HCT116 (cell line): ENCODE measurements around the gene SLC6A17. TPM values are rescaled to one million over a fixed set of nuclear protein-coding genes. Genes with fewer than 3 reads are reported as not detected.

ENCODE experiments used
- ATAC-seq: fragments of 200-7000 bp; cut with Tn5 transposase; 2 replicates; pipeline ENCODE4 v1.9.1; 2020; ENCODE audit warnings: mild to moderate bottlenecking, moderate library complexity
- BruUV-seq: library from RNA; stranded (reverse); fragments of 400-500 nt; replicated peaks from 2 replicates; lab custom pipeline; 2021; lab: Mats Ljungman, UMichigan
- CTCF ChIA-PET: fragments of 300-600 bp; sonication (Branson Sonifier 250); formaldehyde crosslinking; loops from one replicate; lab custom pipeline; 2021; ENCODE audit warnings: antibody characterized with exemption; lab: Charles Lee
- POLR2A ChIA-PET: fragments of 300-600, 350-600 bp; sonication (Branson Sonifier 250); formaldehyde crosslinking; loops from one replicate; lab custom pipeline; 2021; ENCODE audit warnings: antibody characterized with exemption; lab: Charles Lee
- RAD21 ChIA-PET, 2 experiments: fragments of 300-600 bp; sonication (Branson Sonifier 250); formaldehyde crosslinking; loops; one replicate each; lab custom pipeline; 2023; ENCODE audit warnings: low total read pairs in 2 of 2; ENCODE audit not compliant: uncharacterized antibody in 2 of 2, unreplicated experiment in 2 of 2, low non-redundant PET in 1 of 2; lab: Charles Lee
- DNase-seq: peaks from one replicate; pipeline ENCODE4 v3.0.0-alpha.2; 2010; ENCODE audit warnings: low read depth, low spot score
- H2AFZ ChIP-seq: fragments of 200-600 bp; shearing (Covaris generic), sonication (generic); 2 replicates; pipeline ENCODE4 v1.6.1; 2017; ENCODE audit warnings: low read depth, mixed run types, mixed read lengths, antibody characterized with exemption, low read length; ENCODE audit not compliant: poor library complexity, severe bottlenecking
- H3K27ac ChIP-seq: 2 replicates; pipeline ENCODE4 v1.5.1; 2012; ENCODE audit warnings: low read depth, low read length
- H3K27me3 ChIP-seq: fragments of 200-600 bp; sonication (generic); 2 replicates; pipeline ENCODE4 v1.6.1; 2016; ENCODE audit warnings: mixed run types, low read length, mixed read lengths; ENCODE audit not compliant: insufficient read depth
- H3K36me3 ChIP-seq, 2 experiments: fragments of 200-500 bp in 1 of 2; fragments of 200-600 bp in 1 of 2; sonication (Bioruptor generic) in 1 of 2; sonication (generic) in 1 of 2; 2 replicates each; pipeline versions ENCODE4 v1.5.1 to v1.6.1; 2014 to 2016; ENCODE audit warnings: low read length in 2 of 2, inconsistent platforms in 1 of 2, mixed read lengths in 1 of 2, mixed run types in 1 of 2; ENCODE audit not compliant: insufficient read depth in 2 of 2, control insufficient read depth in 1 of 2
- H3K4me1 ChIP-seq, 2 experiments: fragments of 200-600 bp in 1 of 2; sonication (generic) in 1 of 2; 2 replicates each; pipeline versions ENCODE4 v1.5.1 to v1.6.1; 2012 to 2017; ENCODE audit warnings: low read length in 2 of 2, inconsistent platforms in 1 of 2, mild to moderate bottlenecking in 1 of 2, mixed read lengths in 1 of 2, mixed run types in 1 of 2, moderate library complexity in 1 of 2; ENCODE audit not compliant: insufficient read depth in 2 of 2, control insufficient read depth in 1 of 2
- H3K4me2 ChIP-seq: fragments of 200-600 bp; sonication (generic); 2 replicates; pipeline ENCODE4 v1.6.1; 2017; ENCODE audit warnings: mixed run types, low read length, mixed read lengths
- H3K4me3 ChIP-seq, 2 experiments: fragments of 200-600 bp in 1 of 2; sonication (generic) in 1 of 2; replicated peaks in 1 of 2; 2 replicates each; pipeline ENCODE4 v1.5.1; 2011 to 2016; ENCODE audit warnings: low read length in 2 of 2, control low read depth in 1 of 2, low read depth in 1 of 2, mild to moderate bottlenecking in 1 of 2, mixed read lengths in 1 of 2, mixed run types in 1 of 2
- H3K79me2 ChIP-seq: fragments of 200-600 bp; sonication (generic); 2 replicates; pipeline ENCODE4 v1.6.1; 2017; ENCODE audit warnings: mild to moderate bottlenecking, mixed run types, low read length, moderate library complexity, mixed read lengths; ENCODE audit not compliant: insufficient read depth
- H3K9ac ChIP-seq: fragments of 200-600 bp; sonication (generic); 2 replicates; pipeline ENCODE4 v1.6.1; 2016; ENCODE audit warnings: low read length, mixed read lengths
- H3K9me2 ChIP-seq: fragments of 200-600 bp; sonication (generic), shearing (Covaris generic); 2 replicates; pipeline ENCODE4 v1.6.1; 2017; ENCODE audit warnings: mixed run types, mild to moderate bottlenecking, moderate library complexity; ENCODE audit not compliant: insufficient read depth
- H3K9me3 ChIP-seq, 2 experiments: fragments of 200-500 bp in 1 of 2; fragments of 200-600 bp in 1 of 2; sonication (Bioruptor generic) in 1 of 2; sonication (generic) in 1 of 2; 2 replicates each; pipeline ENCODE4 v1.6.1; 2014 to 2017; ENCODE audit warnings: low read length in 2 of 2, mixed read lengths in 2 of 2, inconsistent platforms in 1 of 2, low read depth in 1 of 2, mild to moderate bottlenecking in 1 of 2, mixed run types in 1 of 2, moderate library complexity in 1 of 2; ENCODE audit not compliant: control insufficient read depth in 1 of 2, insufficient read depth in 1 of 2
- H4K20me1 ChIP-seq: fragments of 200-600 bp; sonication (generic), shearing (Covaris generic); 2 replicates; pipeline ENCODE4 v1.6.1; 2017; ENCODE audit warnings: mixed run types, mild to moderate bottlenecking, moderate library complexity; ENCODE audit not compliant: insufficient read depth
- EGR1 ChIP-seq: IDR thresholded peaks from 2 replicates; pipeline ENCODE4 v1.6.1; 2012; ENCODE audit warnings: low read depth
- ELF1 ChIP-seq: IDR thresholded peaks from 2 replicates; pipeline ENCODE4 v1.6.1; 2012; ENCODE audit warnings: low read depth, borderline replicate concordance
- EZH2phosphoT487 ChIP-seq: fragments of 200-600 bp; IDR thresholded peaks from 2 replicates; pipeline ENCODE4 v1.6.1; 2018; ENCODE audit warnings: antibody characterized with exemption, borderline replicate concordance
- ZNF274 ChIP-seq: fragments of 200-500 bp; sonication (Bioruptor generic); IDR thresholded peaks from 2 replicates; pipeline ENCODE4 v1.6.1; 2014; ENCODE audit warnings: mild to moderate bottlenecking, low read depth, low read length, inconsistent platforms
- intact Hi-C: fragments of 100-400 bp; cut with micrococcal nuclease; formaldehyde crosslinking; loops from 2 replicates; pipeline ENCODE4 v1.10.0; 2022
- total RNA-seq: library from RNA; stranded (reverse); gene quantifications from one replicate; pipeline ENCODE4 v1.2.1, GENCODE V29; 2021; ENCODE audit not compliant: unreplicated experiment
- TF ChIP-seq, protein P1 (sequence below), 3 experiments: fragments of 200-600 bp in 1 of 3; sonication (generic) in 1 of 3; IDR thresholded peaks in 2 of 3; conservative IDR thresholded peaks in 1 of 3; 2 replicates each; pipeline ENCODE4 v1.5.1; 2012 to 2017; ENCODE audit warnings: low read depth in 2 of 3, low read length in 2 of 3, antibody characterized with exemption in 1 of 3, borderline replicate concordance in 1 of 3, control low read depth in 1 of 3, mild to moderate bottlenecking in 1 of 3, mixed read lengths in 1 of 3, mixed run types in 1 of 3, moderate library complexity in 1 of 3; ENCODE audit not compliant: insufficient read depth in 1 of 3
- TF ChIP-seq, protein P2 (sequence below): IDR thresholded peaks from 2 replicates; pipeline ENCODE4 v1.6.1; 2012; ENCODE audit warnings: low read depth
- TF ChIP-seq, protein P3 (sequence below): IDR thresholded peaks from 2 replicates; pipeline ENCODE4 v1.6.1; 2011; ENCODE audit warnings: mild to moderate bottlenecking, low read length, moderate library complexity; ENCODE audit not compliant: insufficient replicate concordance; ENCODE audit errors: extremely low read depth
- TF ChIP-seq, protein P4 (sequence below): IDR thresholded peaks from 2 replicates; pipeline ENCODE4 v1.6.1; 2012

SLC6A17 gene
- total RNA-seq, 1 experiment from 2014 or later, result 10.5 TPM

DNA sequence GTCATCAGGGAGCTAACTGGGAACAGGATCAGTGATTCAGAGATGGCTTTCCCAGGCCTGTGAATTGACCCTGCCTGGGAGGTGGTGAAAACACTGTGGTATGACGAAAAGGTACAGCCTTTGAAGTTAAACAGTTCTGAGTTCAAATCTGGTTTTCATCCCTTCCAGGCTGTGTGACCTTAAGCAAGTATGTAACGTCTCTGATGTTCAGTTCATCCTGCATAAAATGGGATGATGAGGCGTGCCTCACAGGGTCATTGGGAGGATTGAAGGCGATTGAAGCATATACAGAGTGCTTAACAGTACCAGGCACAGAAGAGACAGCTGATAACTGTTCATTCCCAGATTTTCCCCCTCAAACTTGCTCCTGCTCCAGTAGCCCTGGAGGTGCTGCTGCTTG, 70.8 kb downstream of the SLC6A17 start:
- POLR2A ChIA-PET, result no interaction called here

More for the DNA sequence above, 70.8 kb downstream of the SLC6A17 start:
- no peak overlapping the region for H3K4me3 ChIP-seq
- no peak overlapping the region for H3K27ac ChIP-seq
- ChIA-PET RAD21 (no interaction called here), CTCF (no interaction called here)
- no peaks in the 10 kb centered on the region for H3K9me2 ChIP-seq
- H3K27me3 ChIP-seq, result no peaks in the 10 kb centered on the region
- peaks cover 0 to 2% of the 10 kb centered on the region in 2 experiments; a peak in 1 of 4 replicates for H3K36me3 ChIP-seq
- peaks cover 5% of the 10 kb centered on the region; the same call in 1 of the 2 replicates for H3K79me2 ChIP-seq
- no peak for ATAC-seq
- no peak for DNase-seq
- H3K4me1 ChIP-seq, result no peaks in the 10 kb centered on the region
- no peaks in the 10 kb centered on the region for H3K9me3 ChIP-seq
- H2AFZ ChIP-seq, result no peak overlapping the region
- BruUV-seq, result no TSS peak
- no peak overlapping the region for H3K4me2 ChIP-seq
- H4K20me1 ChIP-seq, result no peaks in the 10 kb centered on the region
- TF ChIP-seq EGR1, result no peak
- TF ChIP-seq, protein P1, sequence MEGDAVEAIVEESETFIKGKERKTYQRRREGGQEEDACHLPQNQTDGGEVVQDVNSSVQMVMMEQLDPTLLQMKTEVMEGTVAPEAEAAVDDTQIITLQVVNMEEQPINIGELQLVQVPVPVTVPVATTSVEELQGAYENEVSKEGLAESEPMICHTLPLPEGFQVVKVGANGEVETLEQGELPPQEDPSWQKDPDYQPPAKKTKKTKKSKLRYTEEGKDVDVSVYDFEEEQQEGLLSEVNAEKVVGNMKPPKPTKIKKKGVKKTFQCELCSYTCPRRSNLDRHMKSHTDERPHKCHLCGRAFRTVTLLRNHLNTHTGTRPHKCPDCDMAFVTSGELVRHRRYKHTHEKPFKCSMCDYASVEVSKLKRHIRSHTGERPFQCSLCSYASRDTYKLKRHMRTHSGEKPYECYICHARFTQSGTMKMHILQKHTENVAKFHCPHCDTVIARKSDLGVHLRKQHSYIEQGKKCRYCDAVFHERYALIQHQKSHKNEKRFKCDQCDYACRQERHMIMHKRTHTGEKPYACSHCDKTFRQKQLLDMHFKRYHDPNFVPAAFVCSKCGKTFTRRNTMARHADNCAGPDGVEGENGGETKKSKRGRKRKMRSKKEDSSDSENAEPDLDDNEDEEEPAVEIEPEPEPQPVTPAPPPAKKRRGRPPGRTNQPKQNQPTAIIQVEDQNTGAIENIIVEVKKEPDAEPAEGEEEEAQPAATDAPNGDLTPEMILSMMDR (IDR thresholded peaks at IDR 0.05 in 2 of 3, conservative IDR thresholded peaks at IDR 0.05 in 1 of 3; ENCODE audit: borderline replicate concordance in 1 of 3, insufficient read depth in 1 of 3, low read depth in 2 of 3, low read length in 2 of 3), result no peak
- TF ChIP-seq, protein P2, sequence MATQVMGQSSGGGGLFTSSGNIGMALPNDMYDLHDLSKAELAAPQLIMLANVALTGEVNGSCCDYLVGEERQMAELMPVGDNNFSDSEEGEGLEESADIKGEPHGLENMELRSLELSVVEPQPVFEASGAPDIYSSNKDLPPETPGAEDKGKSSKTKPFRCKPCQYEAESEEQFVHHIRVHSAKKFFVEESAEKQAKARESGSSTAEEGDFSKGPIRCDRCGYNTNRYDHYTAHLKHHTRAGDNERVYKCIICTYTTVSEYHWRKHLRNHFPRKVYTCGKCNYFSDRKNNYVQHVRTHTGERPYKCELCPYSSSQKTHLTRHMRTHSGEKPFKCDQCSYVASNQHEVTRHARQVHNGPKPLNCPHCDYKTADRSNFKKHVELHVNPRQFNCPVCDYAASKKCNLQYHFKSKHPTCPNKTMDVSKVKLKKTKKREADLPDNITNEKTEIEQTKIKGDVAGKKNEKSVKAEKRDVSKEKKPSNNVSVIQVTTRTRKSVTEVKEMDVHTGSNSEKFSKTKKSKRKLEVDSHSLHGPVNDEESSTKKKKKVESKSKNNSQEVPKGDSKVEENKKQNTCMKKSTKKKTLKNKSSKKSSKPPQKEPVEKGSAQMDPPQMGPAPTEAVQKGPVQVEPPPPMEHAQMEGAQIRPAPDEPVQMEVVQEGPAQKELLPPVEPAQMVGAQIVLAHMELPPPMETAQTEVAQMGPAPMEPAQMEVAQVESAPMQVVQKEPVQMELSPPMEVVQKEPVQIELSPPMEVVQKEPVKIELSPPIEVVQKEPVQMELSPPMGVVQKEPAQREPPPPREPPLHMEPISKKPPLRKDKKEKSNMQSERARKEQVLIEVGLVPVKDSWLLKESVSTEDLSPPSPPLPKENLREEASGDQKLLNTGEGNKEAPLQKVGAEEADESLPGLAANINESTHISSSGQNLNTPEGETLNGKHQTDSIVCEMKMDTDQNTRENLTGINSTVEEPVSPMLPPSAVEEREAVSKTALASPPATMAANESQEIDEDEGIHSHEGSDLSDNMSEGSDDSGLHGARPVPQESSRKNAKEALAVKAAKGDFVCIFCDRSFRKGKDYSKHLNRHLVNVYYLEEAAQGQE, result no peak
- no peak for TF ChIP-seq ELF1
- TF ChIP-seq, protein P3, sequence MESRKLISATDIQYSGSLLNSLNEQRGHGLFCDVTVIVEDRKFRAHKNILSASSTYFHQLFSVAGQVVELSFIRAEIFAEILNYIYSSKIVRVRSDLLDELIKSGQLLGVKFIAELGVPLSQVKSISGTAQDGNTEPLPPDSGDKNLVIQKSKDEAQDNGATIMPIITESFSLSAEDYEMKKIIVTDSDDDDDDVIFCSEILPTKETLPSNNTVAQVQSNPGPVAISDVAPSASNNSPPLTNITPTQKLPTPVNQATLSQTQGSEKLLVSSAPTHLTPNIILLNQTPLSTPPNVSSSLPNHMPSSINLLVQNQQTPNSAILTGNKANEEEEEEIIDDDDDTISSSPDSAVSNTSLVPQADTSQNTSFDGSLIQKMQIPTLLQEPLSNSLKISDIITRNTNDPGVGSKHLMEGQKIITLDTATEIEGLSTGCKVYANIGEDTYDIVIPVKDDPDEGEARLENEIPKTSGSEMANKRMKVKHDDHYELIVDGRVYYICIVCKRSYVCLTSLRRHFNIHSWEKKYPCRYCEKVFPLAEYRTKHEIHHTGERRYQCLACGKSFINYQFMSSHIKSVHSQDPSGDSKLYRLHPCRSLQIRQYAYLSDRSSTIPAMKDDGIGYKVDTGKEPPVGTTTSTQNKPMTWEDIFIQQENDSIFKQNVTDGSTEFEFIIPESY, result no peak
- TF ChIP-seq, protein P4, sequence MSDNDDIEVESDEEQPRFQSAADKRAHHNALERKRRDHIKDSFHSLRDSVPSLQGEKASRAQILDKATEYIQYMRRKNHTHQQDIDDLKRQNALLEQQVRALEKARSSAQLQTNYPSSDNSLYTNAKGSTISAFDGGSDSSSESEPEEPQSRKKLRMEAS, result no peak
- no peak for TF ChIP-seq ZNF274
- no peak for TF ChIP-seq EZH2phosphoT487
- intact Hi-C loops, result no loop called here
- no peak overlapping the region for H3K9ac ChIP-seq
